ACHN (cell line): ENCODE results near the gene EFTUD2.

Experiments used
- DNase-seq: peaks from one replicate; pipeline ENCODE4 v3.0.0-alpha.2; 2015
- in situ Hi-C: cut with HindIII; loops from 2 replicates; pipeline ENCODE4 v1.10.0; 2017; ENCODE audit warnings: low sequenced_read_pairs, low pct_ligation_motif_present, low pct_unique_long_range_greater_than_20kb

Gene EFTUD2

GRCh38 chr17:44927696-44928095 lies 28.5 kb upstream of the EFTUD2 start:
- DNase-seq, result no peak
- in situ Hi-C loops, result no loop called here

GRCh38 chr17:44926821-44927525 lies 27.7 kb upstream of the EFTUD2 start:
- no peak for DNase-seq
- in situ Hi-C loops, result no loop called here

GRCh38 chr17:44925731-44926697 lies 26.8 kb upstream of the EFTUD2 start:
- in situ Hi-C loops, result no loop called here
- no peak for DNase-seq

- no peak for DNase-seq
- in situ Hi-C loops, result no loop called here
Observed at GRCh38 chr17:44924107-44924544, 24.9 kb upstream of the EFTUD2 start.

GRCh38 chr17:44922746-44923470 lies 23.7 kb upstream of the EFTUD2 start:
- in situ Hi-C loops, result no loop called here
- DNase-seq, result no peak

- in situ Hi-C loops, result no loop called here
Observed at GRCh38 chr17:44922136-44922535, 22.9 kb upstream of the EFTUD2 start.

GRCh38 chr17:44921122-44921882 lies 22.1 kb upstream of the EFTUD2 start:
- in situ Hi-C loops, result no loop called here
- no peak for DNase-seq

More at GRCh38 chr17:44922136-44922535, 22.9 kb upstream of the EFTUD2 start:
- no peak for DNase-seq

- DNase-seq, result no peak
- in situ Hi-C loops, result no loop called here
Observed at GRCh38 chr17:44920565-44920940, 21.3 kb upstream of the EFTUD2 start.

- in situ Hi-C loops, result no loop called here
- DNase-seq, result peak; percentile 82
Observed at GRCh38 chr17:44919885-44920564, 20.8 kb upstream of the EFTUD2 start.

- in situ Hi-C loops, result no loop called here
- no peak for DNase-seq
Observed at GRCh38 chr17:44919411-44919810, 20.2 kb upstream of the EFTUD2 start.

GRCh38 chr17:44918006-44918405 lies 18.8 kb upstream of the EFTUD2 start:
- in situ Hi-C loops, result no loop called here
- DNase-seq, result no peak

GRCh38 chr17:44917456-44917855 lies 18.2 kb upstream of the EFTUD2 start:
- no peak for DNase-seq
- in situ Hi-C loops, result no loop called here

- in situ Hi-C loops, result no loop called here
Observed at GRCh38 chr17:44916781-44917241, 17.6 kb upstream of the EFTUD2 start.

GRCh38 chr17:44915862-44916780 lies 16.9 kb upstream of the EFTUD2 start:
- no peak for DNase-seq
- in situ Hi-C loops, result no loop called here

More at GRCh38 chr17:44916781-44917241, 17.6 kb upstream of the EFTUD2 start:
- peak; percentile 80 for DNase-seq

GRCh38 chr17:44915321-44915726 lies 16.1 kb upstream of the EFTUD2 start, which contains the start of gene GFAP:
Gene GFAP, minus strand, starts transcription at chr17:44915500. Its CDS starts 14 bp downstream, at chr17:44915486.
- DNase-seq, result no peak
- in situ Hi-C loops, result no loop called here

GRCh38 chr17:44914698-44915271 lies 15.5 kb upstream of the EFTUD2 start:
- in situ Hi-C loops, result no loop called here
- DNase-seq, result no peak
